Peyer's patch (tissue), 4 donors: Measurements from ENCODE around the gene SRGAP1.

Experiments used
- CTCF ChIP-seq, 6 experiments: fragments of 450-650 bp in 4 of 6; fragments of 200-600 bp in 2 of 6; sonication (generic) in 1 of 6; IDR thresholded peaks; one replicate each; pipeline ENCODE4 v1.5.1; 2017 to 2019; ENCODE audit warnings: antibody characterized with exemption in 6 of 6, mild to moderate bottlenecking in 3 of 6, moderate library complexity in 1 of 6
- POLR2A ChIP-seq, 2 donors: fragments of 450-650 bp; IDR thresholded peaks; one replicate each; pipeline ENCODE4 v1.5.1; 2017; ENCODE audit warnings: antibody characterized with exemption in 2 of 2, mild to moderate bottlenecking in 2 of 2, moderate library complexity in 2 of 2

GRCh38 chr12:64056741-64057140 is 212.2 kb downstream of the SRGAP1 start:
- no peak for TF ChIP-seq CTCF (IDR thresholded peaks at IDR 0.05)
- no peak for TF ChIP-seq POLR2A (IDR thresholded peaks at IDR 0.05)
